Keratinocyte (primary cell): ENCODE measurements around the gene BBS9. TPM values are rescaled to one million over a fixed set of nuclear protein-coding genes. Genes with fewer than 3 reads are reported as not detected.

ENCODE experiments used
- DNase-seq: peaks from one replicate; pipeline ENCODE4 v3.0.0-alpha.2; 2011; ENCODE audit warnings: low read depth, missing footprints, low spot score
- FAIRE-seq: peaks from 2 replicates; lab custom pipeline; 2011; peaks lifted over from hg19 to GRCh38; lab: Jason Lieb, UNC
- H2AFZ ChIP-seq: 2 replicates; pipeline ENCODE4 v1.6.0; 2012; ENCODE audit warnings: low read length, control low read depth, inconsistent platforms; ENCODE audit not compliant: control insufficient read depth
- H3K27ac ChIP-seq: 2 replicates; pipeline ENCODE4 v1.5.1; 2011; ENCODE audit warnings: low read length; ENCODE audit not compliant: control insufficient read depth, insufficient read depth
- H3K27me3 ChIP-seq: 3 replicates; pipeline ENCODE4 v1.6.0; 2011; ENCODE audit warnings: low read length; ENCODE audit not compliant: control insufficient read depth, insufficient read depth; ENCODE audit errors: extremely low read depth
- H3K36me3 ChIP-seq, 2 experiments: 2 replicates in 1 of 2; 3 replicates in 1 of 2; pipeline ENCODE4 v1.5.1; 2011; ENCODE audit warnings: low read length in 2 of 2, mild to moderate bottlenecking in 1 of 2; ENCODE audit not compliant: control insufficient read depth in 2 of 2, insufficient read depth in 2 of 2; ENCODE audit errors: extremely low read depth in 1 of 2
- H3K4me1 ChIP-seq: 3 replicates; pipeline ENCODE4 v1.5.1; 2011; ENCODE audit warnings: low read length; ENCODE audit not compliant: control insufficient read depth, insufficient read depth; ENCODE audit errors: extremely low read depth
- H3K4me2 ChIP-seq: 3 replicates; pipeline ENCODE4 v1.6.0; 2011; ENCODE audit warnings: low read depth, low read length; ENCODE audit not compliant: control insufficient read depth, insufficient read depth; ENCODE audit errors: extremely low read depth
- H3K4me3 ChIP-seq, 3 experiments: fragments of 200-600 bp in 1 of 3; sonication (generic) in 1 of 3; 2 replicates in 2 of 3; 3 replicates in 1 of 3; pipeline ENCODE4 v1.5.1; 2011 to 2016; ENCODE audit warnings: low read length in 3 of 3, mild to moderate bottlenecking in 3 of 3, control low read depth in 2 of 3, inconsistent platforms in 1 of 3, low read depth in 1 of 3, mixed read lengths in 1 of 3, mixed run types in 1 of 3, moderate library complexity in 1 of 3; ENCODE audit not compliant: control insufficient read depth in 2 of 3, insufficient read depth in 2 of 3; ENCODE audit errors: extremely low read depth in 1 of 3
- H3K79me2 ChIP-seq: 2 replicates; pipeline ENCODE4 v1.6.0; 2012; ENCODE audit warnings: low read length; ENCODE audit not compliant: control insufficient read depth, insufficient read depth
- H3K9ac ChIP-seq: 3 replicates; pipeline ENCODE4 v1.6.0; 2011; ENCODE audit warnings: low read length; ENCODE audit not compliant: control insufficient read depth, insufficient read depth; ENCODE audit errors: extremely low read depth
- H3K9me1 ChIP-seq: 3 replicates; pipeline ENCODE4 v1.6.0; 2011; ENCODE audit warnings: low read length; ENCODE audit not compliant: control insufficient read depth, insufficient read depth; ENCODE audit errors: extremely low read depth
- H3K9me3 ChIP-seq: 2 replicates; pipeline ENCODE4 v1.5.1; 2012; ENCODE audit warnings: low read depth, low read length; ENCODE audit not compliant: control insufficient read depth
- H4K20me1 ChIP-seq: 3 replicates; pipeline ENCODE4 v1.6.0; 2011; ENCODE audit warnings: low read length; ENCODE audit not compliant: control insufficient read depth, insufficient read depth; ENCODE audit errors: extremely low read depth
- CTCF ChIP-seq, 3 experiments: IDR thresholded peaks in 1 of 3; conservative IDR thresholded peaks in 1 of 3; optimal IDR thresholded peaks in 1 of 3; 2 replicates in 2 of 3; 3 replicates in 1 of 3; pipeline versions ENCODE3 to v1.5.1; 2011; ENCODE audit warnings: low read length in 3 of 3, mild to moderate bottlenecking in 3 of 3, moderate library complexity in 2 of 3, control low read depth in 1 of 3, inconsistent platforms in 1 of 3; ENCODE audit not compliant: insufficient read depth in 2 of 3; ENCODE audit errors: extremely low read depth in 1 of 3
- EZH2 ChIP-seq: IDR thresholded peaks from one replicate; pipeline ENCODE4 v1.6.1; 2012; ENCODE audit warnings: inconsistent platforms, mild to moderate bottlenecking, low read length, moderate library complexity
- dilution Hi-C: fragments of 300-500 bp; cut with MboI; formaldehyde crosslinking; loops from one replicate; pipeline ENCODE4 v1.7.0; 2020; ENCODE audit warnings: low sequenced_read_pairs; ENCODE audit not compliant: extremely low pct_ligation_motif_present
- polyA plus RNA-seq, 5 experiments: library from polyadenylated mRNA; depleted of rRNA in 3 of 5; stranded (reverse) in 3 of 5; stranded (forward) in 1 of 5; unstranded in 1 of 5; fragments of >200 nt; gene quantifications; 1 replicate in 1 of 5; 2 replicates in 3 of 5; 3 replicates in 1 of 5; pipeline versions ENCODE4 v1.2.1 to v1.2.3, GENCODE V29; 2011 to 2012; ENCODE audit warnings: missing spikeins in 2 of 5, low read depth in 1 of 5, low replicate concordance in 1 of 5

BBS9 gene
- polyA plus RNA-seq, 1 donor (not counting 4 experiments of a cell fraction or from before 2014, with no cell fraction given), result 7.6 TPM

- dilution Hi-C loops, result no loop called here
- no peaks in the 10 kb centered on the region for H3K36me3 ChIP-seq
- no peaks in the 10 kb centered on the region for H3K9me3 ChIP-seq
- no peak overlapping the region for H3K4me2 ChIP-seq
- no peaks in the 10 kb centered on the region for H3K27me3 ChIP-seq
- H3K4me3 ChIP-seq, result no peak overlapping the region
- H3K27ac ChIP-seq, result no peak overlapping the region
- H2AFZ ChIP-seq, result no peak overlapping the region
- TF ChIP-seq CTCF (optimal IDR thresholded peaks at IDR 0.05 in 1 of 3, IDR thresholded peaks at IDR 0.05 in 1 of 3, conservative IDR thresholded peaks at IDR 0.05 in 1 of 3; ENCODE audit: extremely low read depth in 1 of 3, insufficient read depth in 2 of 3, low read length in 3 of 3), result peak in 2 of 3 experiments; percentile 46 to 60
- TF ChIP-seq EZH2, result no peak
- no peak overlapping the region for H3K9ac ChIP-seq
- DNase-seq (no peak), FAIRE-seq (peak; percentile 53)
- H3K9me1 ChIP-seq, result no peaks in the 10 kb centered on the region
- no peaks in the 10 kb centered on the region for H3K79me2 ChIP-seq
- H3K4me1 ChIP-seq, result no peaks in the 10 kb centered on the region
- H4K20me1 ChIP-seq, result no peaks in the 10 kb centered on the region
Observed at GRCh38 chr7:33243319-33243881, 114.0 kb downstream of the BBS9 start.

GRCh38 chr7:33248671-33249070 is 119.3 kb downstream of the BBS9 start:
- FAIRE-seq, result no peak
- Histone ChIP-seq H3K9me3 (no peaks in the 10 kb centered on the region), H3K9ac (no peak overlapping the region), H2AFZ (no peak overlapping the region), H3K36me3 (no peaks in the 10 kb centered on the region), H3K4me2 (no peak overlapping the region), H3K4me3 (no peak overlapping the region), H3K79me2 (no peaks in the 10 kb centered on the region), H4K20me1 (no peaks in the 10 kb centered on the region), H3K9me1 (no peaks in the 10 kb centered on the region), H3K27ac (no peak overlapping the region), H3K27me3 (no peaks in the 10 kb centered on the region), H3K4me1 (no peaks in the 10 kb centered on the region)
- dilution Hi-C loops, result no loop called here
- TF ChIP-seq CTCF (optimal IDR thresholded peaks at IDR 0.05 in 1 of 3, IDR thresholded peaks at IDR 0.05 in 1 of 3, conservative IDR thresholded peaks at IDR 0.05 in 1 of 3; ENCODE audit: extremely low read depth in 1 of 3, insufficient read depth in 2 of 3, low read length in 3 of 3), result no peak
- TF ChIP-seq EZH2, result no peak
- no peak for DNase-seq
